Ovary (tissue), 3 donors: ENCODE measurements around the gene MUC2.

Source experiments
- EP300 ChIP-seq: sonication (generic); formaldehyde crosslinking; IDR thresholded peaks from one replicate; pipeline ENCODE4 v1.6.1; 2017; ENCODE audit warnings: antibody characterized with exemption
- POLR2A ChIP-seq: fragments of 450-650 bp; IDR thresholded peaks from one replicate; pipeline ENCODE4 v1.6.1; 2017; ENCODE audit warnings: antibody characterized with exemption, mild to moderate bottlenecking, moderate library complexity
- TF ChIP-seq, protein P1 (sequence below), 3 donors: fragments of 450-650 bp in 2 of 3; fragments of 200-600 bp in 1 of 3; IDR thresholded peaks; one replicate each; pipeline versions ENCODE4 v1.5.1 to v1.8.0; 2016 to 2022; ENCODE audit warnings: antibody characterized with exemption in 3 of 3, mild to moderate bottlenecking in 1 of 3
- donor health status: DM: no; HTN: no; CAD: no.

DNA sequence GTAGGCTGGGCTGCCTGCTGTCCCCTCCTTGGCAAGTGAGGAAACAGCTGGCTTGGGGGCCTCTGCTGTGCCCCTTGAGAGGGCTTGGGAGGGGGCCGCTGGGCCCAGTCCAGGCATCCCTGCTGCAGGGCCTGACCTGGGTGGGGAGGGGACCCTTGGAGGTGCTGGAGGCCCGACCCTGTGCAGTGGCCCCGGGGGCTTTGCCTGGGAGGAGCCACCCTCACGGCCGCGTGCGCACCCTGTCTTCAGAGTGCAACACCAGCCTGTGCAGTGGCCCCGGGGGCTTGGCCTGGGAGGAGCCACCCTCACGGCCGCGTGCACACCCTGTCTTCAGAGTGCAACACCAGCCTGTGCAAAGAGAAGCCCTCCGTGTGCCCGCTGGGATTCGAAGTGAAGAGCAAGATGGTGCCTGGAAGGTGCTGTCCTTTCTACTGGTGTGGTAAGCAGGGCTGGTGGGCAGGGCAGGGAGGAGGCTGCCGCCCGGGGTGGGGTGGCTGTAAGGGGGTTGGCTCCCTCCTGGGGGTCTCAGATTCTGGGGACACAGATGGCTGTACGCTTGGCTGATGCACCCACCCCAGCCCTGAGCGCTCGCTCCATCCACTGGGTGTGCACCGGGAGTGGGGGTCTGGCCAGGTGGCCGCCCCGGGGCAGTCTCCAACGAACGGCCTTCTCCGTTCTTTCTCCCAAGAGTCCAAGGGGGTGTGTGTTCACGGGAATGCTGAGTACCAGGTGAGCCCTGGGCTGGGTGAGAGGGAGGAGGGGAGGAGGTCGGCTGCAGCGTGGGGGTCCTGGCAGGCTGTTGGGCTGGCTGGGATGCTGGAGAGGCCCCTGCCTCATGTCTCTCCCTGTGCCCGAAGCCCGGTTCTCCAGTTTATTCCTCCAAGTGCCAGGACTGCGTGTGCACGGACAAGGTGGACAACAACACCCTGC lies 32.9 kb downstream of the MUC2 start:
- TF ChIP-seq, protein P1, sequence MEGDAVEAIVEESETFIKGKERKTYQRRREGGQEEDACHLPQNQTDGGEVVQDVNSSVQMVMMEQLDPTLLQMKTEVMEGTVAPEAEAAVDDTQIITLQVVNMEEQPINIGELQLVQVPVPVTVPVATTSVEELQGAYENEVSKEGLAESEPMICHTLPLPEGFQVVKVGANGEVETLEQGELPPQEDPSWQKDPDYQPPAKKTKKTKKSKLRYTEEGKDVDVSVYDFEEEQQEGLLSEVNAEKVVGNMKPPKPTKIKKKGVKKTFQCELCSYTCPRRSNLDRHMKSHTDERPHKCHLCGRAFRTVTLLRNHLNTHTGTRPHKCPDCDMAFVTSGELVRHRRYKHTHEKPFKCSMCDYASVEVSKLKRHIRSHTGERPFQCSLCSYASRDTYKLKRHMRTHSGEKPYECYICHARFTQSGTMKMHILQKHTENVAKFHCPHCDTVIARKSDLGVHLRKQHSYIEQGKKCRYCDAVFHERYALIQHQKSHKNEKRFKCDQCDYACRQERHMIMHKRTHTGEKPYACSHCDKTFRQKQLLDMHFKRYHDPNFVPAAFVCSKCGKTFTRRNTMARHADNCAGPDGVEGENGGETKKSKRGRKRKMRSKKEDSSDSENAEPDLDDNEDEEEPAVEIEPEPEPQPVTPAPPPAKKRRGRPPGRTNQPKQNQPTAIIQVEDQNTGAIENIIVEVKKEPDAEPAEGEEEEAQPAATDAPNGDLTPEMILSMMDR (IDR thresholded peaks at IDR 0.05): no peak
- TF ChIP-seq EP300: no peak
- no peak for TF ChIP-seq POLR2A
